ENCODE data around the gene DUS1L. TPM values are rescaled to one million over a fixed set of nuclear protein-coding genes. Genes with fewer than 3 reads are reported as not detected.

Gene DUS1L
- total RNA-seq, 1 experiment from 2014 or later = 129 TPM

GRCh38 chr17:82090549-82091263 is 25.1 kb upstream of the DUS1L start:
- no peaks in the 10 kb centered on the region for H3K9me3 ChIP-seq
- ChIA-PET CTCF (no interaction called here), POLR2A (no interaction called here)
- H3K36me3 Mint-ChIP-seq (ENCODE audit: insufficient read depth, unreplicated experiment) = peaks cover 82% of the 10 kb centered on the region
- H3K27me3 Mint-ChIP-seq (ENCODE audit: insufficient read depth, unreplicated experiment) = no peaks in the 10 kb centered on the region
- H3K9me3 Mint-ChIP-seq (ENCODE audit: unreplicated experiment) = no peaks in the 10 kb centered on the region
- H3K27ac Mint-ChIP-seq (ENCODE audit: unreplicated experiment) = no peak overlapping the region
- H3K4me1 Mint-ChIP-seq (ENCODE audit: low read depth, unreplicated experiment) = no peaks in the 10 kb centered on the region
- H3K4me3 ChIP-seq (ENCODE audit: low read depth, low read length) = no peak overlapping the region
- no peaks in the 10 kb centered on the region; the same call in 1 of the 2 replicates for H3K4me1 ChIP-seq
- intact Hi-C loops (cut with micrococcal nuclease; ENCODE audit: unreplicated experiment) = no loop called here
- no peaks in the 10 kb centered on the region for H3K27me3 ChIP-seq (replicated peaks; ENCODE audit: control insufficient read depth, insufficient read depth, low read length)
- no TSS peak for BruUV-seq (replicated peaks)
- no peak for TF ChIP-seq CTCF (IDR thresholded peaks at IDR 0.05; ENCODE audit: insufficient read depth in 1 of 2, low read depth in 1 of 2, low read length in 1 of 2, severe bottlenecking in 1 of 2, unreplicated experiment in 1 of 2)
- no peak for DNase-seq
- peaks cover 24% of the 10 kb centered on the region for H3K36me3 ChIP-seq (ENCODE audit: control insufficient read depth, insufficient read depth, low read length)
- no peak overlapping the region for H3K4me3 Mint-ChIP-seq (ENCODE audit: unreplicated experiment)

- ChIA-PET POLR2A (interaction anchor here (1.1 kb wide), 1 partner anchor 59 kb away, joined by 4 read pairs; no protein-coding TSS in a partner anchor), CTCF (no interaction called here)
- intact Hi-C loops (cut with micrococcal nuclease; ENCODE audit: unreplicated experiment) = no loop called here
- Histone ChIP-seq H3K27me3 (replicated peaks; ENCODE audit: control insufficient read depth, insufficient read depth, low read length) (no peaks in the 10 kb centered on the region), H3K9me3 (no peaks in the 10 kb centered on the region), H3K36me3 (ENCODE audit: control insufficient read depth, insufficient read depth, low read length) (peaks cover 20% of the 10 kb centered on the region), H3K4me1 (no peaks in the 10 kb centered on the region), H3K4me3 (ENCODE audit: low read depth, low read length) (no peak overlapping the region)
- no peak overlapping the region for H3K27ac Mint-ChIP-seq (ENCODE audit: unreplicated experiment)
- H3K9me3 Mint-ChIP-seq (ENCODE audit: unreplicated experiment) = no peaks in the 10 kb centered on the region
- no peaks in the 10 kb centered on the region for H3K27me3 Mint-ChIP-seq (ENCODE audit: insufficient read depth, unreplicated experiment)
- no TSS peak for BruUV-seq (replicated peaks)
- no peak for DNase-seq
- H3K36me3 Mint-ChIP-seq (ENCODE audit: insufficient read depth, unreplicated experiment) = peaks cover 77% of the 10 kb centered on the region
- H3K4me1 Mint-ChIP-seq (ENCODE audit: low read depth, unreplicated experiment) = no peaks in the 10 kb centered on the region
- no peak overlapping the region for H3K4me3 Mint-ChIP-seq (ENCODE audit: unreplicated experiment)
- no peak for TF ChIP-seq CTCF (IDR thresholded peaks at IDR 0.05; ENCODE audit: insufficient read depth in 1 of 2, low read depth in 1 of 2, low read length in 1 of 2, severe bottlenecking in 1 of 2, unreplicated experiment in 1 of 2)
Observed at GRCh38 chr17:82089723-82090548, 24.3 kb upstream of the DUS1L start.

GRCh38 chr17:82088838-82089722 is 23.5 kb upstream of the DUS1L start:
- ChIA-PET CTCF (no interaction called here), POLR2A (interaction anchor here (1.1 kb wide), 1 partner anchor 59 kb away, joined by 4 read pairs; no protein-coding TSS in a partner anchor)
- no peak overlapping the region for H3K4me3 Mint-ChIP-seq (ENCODE audit: unreplicated experiment)
- DNase-seq = no peak
- no peaks in the 10 kb centered on the region for H3K9me3 ChIP-seq
- H3K4me1 ChIP-seq = no peaks in the 10 kb centered on the region
- no peaks in the 10 kb centered on the region for H3K9me3 Mint-ChIP-seq (ENCODE audit: unreplicated experiment)
- TSS peak; percentile 7 for BruUV-seq (replicated peaks)
- no peaks in the 10 kb centered on the region for H3K27me3 ChIP-seq (replicated peaks; ENCODE audit: control insufficient read depth, insufficient read depth, low read length)
- no peak overlapping the region for H3K4me3 ChIP-seq (ENCODE audit: low read depth, low read length)
- no peak overlapping the region for H3K27ac Mint-ChIP-seq (ENCODE audit: unreplicated experiment)
- H3K36me3 ChIP-seq (ENCODE audit: control insufficient read depth, insufficient read depth, low read length) = peaks cover 19% of the 10 kb centered on the region
- peaks cover 77% of the 10 kb centered on the region for H3K36me3 Mint-ChIP-seq (ENCODE audit: insufficient read depth, unreplicated experiment)
- no peaks in the 10 kb centered on the region for H3K4me1 Mint-ChIP-seq (ENCODE audit: low read depth, unreplicated experiment)
- no peak for TF ChIP-seq CTCF (IDR thresholded peaks at IDR 0.05; ENCODE audit: insufficient read depth in 1 of 2, low read depth in 1 of 2, low read length in 1 of 2, severe bottlenecking in 1 of 2, unreplicated experiment in 1 of 2)
- intact Hi-C loops (cut with micrococcal nuclease; ENCODE audit: unreplicated experiment) = no loop called here
- no peaks in the 10 kb centered on the region for H3K27me3 Mint-ChIP-seq (ENCODE audit: insufficient read depth, unreplicated experiment)
